ENCODE measurements around the gene ABHD17C. TPM values are rescaled to one million over a fixed set of nuclear protein-coding genes. Genes with fewer than 3 reads are reported as not detected.

ABHD17C gene
- total RNA-seq, 1 experiment from 2014 or later = 16.3 TPM

- no TSS peak for BruUV-seq (replicated peaks)
- ChIA-PET CTCF (interaction anchor here (0.6 kb wide), 1 partner anchor 38 kb away, joined by 10 read pairs; no protein-coding TSS in a partner anchor), POLR2A (no interaction called here)
- DNase-seq (ENCODE audit: low read depth, low spot score) = no peak
- Histone ChIP-seq H3K36me3 (ENCODE audit: control insufficient read depth, insufficient read depth, low read length) (no peaks in the 10 kb centered on the region), H3K4me1 (ENCODE audit: control insufficient read depth, insufficient read depth, low read length) (no peaks in the 10 kb centered on the region), H3K27me3 (ENCODE audit: control insufficient read depth, insufficient read depth, low read length) (peaks cover 4% of the 10 kb centered on the region; the same call in 1 of the 2 replicates), H3K9me3 (ENCODE audit: control insufficient read depth, insufficient read depth, low read depth, low read length) (no peaks in the 10 kb centered on the region), H3K27ac (ENCODE audit: low read length) (no peak overlapping the region), H3K4me3 (ENCODE audit: low read depth in 2 of 2, low read length in 2 of 2) (no peak overlapping the region)
- TF ChIP-seq REST (IDR thresholded peaks at IDR 0.05; ENCODE audit: insufficient read depth in 1 of 2, low read depth in 2 of 2, low read length in 1 of 2) (no peak), TCF7L2 (IDR thresholded peaks at IDR 0.05; ENCODE audit: low read depth, low read length) (no peak), POLR2AphosphoS5 (IDR thresholded peaks at IDR 0.05; ENCODE audit: low read depth, low read length) (no peak), SIN3A (IDR thresholded peaks at IDR 0.05; ENCODE audit: borderline replicate concordance, insufficient read depth, low read depth, low read length) (no peak), CTCF (IDR thresholded peaks at IDR 0.05) (no peak)
- ATAC-seq = no peak
- intact Hi-C loops (cut with micrococcal nuclease; ENCODE audit: unreplicated experiment) = no loop called here
- in situ Hi-C loops (cut with HindIII; ENCODE audit: low pct_unique_long_range_greater_than_20kb, low sequenced_read_pairs) = no loop called here
Measured at GRCh38 chr15:80682201-80682600, 12.9 kb upstream of the ABHD17C start.

GRCh38 chr15:80684697-80685096 lies 10.4 kb upstream of the ABHD17C start:
- intact Hi-C loops (cut with micrococcal nuclease; ENCODE audit: unreplicated experiment) = no loop called here
- no peak for DNase-seq (ENCODE audit: low read depth, low spot score)
- H3K9me3 ChIP-seq (ENCODE audit: control insufficient read depth, insufficient read depth, low read depth, low read length) = no peaks in the 10 kb centered on the region
- ChIA-PET CTCF (no interaction called here), POLR2A (no interaction called here)
- H3K4me1 ChIP-seq (ENCODE audit: control insufficient read depth, insufficient read depth, low read length) = no peaks in the 10 kb centered on the region
- peaks cover 4% of the 10 kb centered on the region; the same call in 1 of the 2 replicates for H3K27me3 ChIP-seq (ENCODE audit: control insufficient read depth, insufficient read depth, low read length)
- in situ Hi-C loops (cut with HindIII; ENCODE audit: low pct_unique_long_range_greater_than_20kb, low sequenced_read_pairs) = no loop called here
- ATAC-seq = no peak
- no TSS peak for BruUV-seq (replicated peaks)
- no peaks in the 10 kb centered on the region for H3K36me3 ChIP-seq (ENCODE audit: control insufficient read depth, insufficient read depth, low read length)
- TF ChIP-seq TCF7L2 (IDR thresholded peaks at IDR 0.05; ENCODE audit: low read depth, low read length) = no peak
- no peak for TF ChIP-seq SIN3A (IDR thresholded peaks at IDR 0.05; ENCODE audit: borderline replicate concordance, insufficient read depth, low read depth, low read length)
- no peak for TF ChIP-seq CTCF (IDR thresholded peaks at IDR 0.05)
- TF ChIP-seq POLR2AphosphoS5 (IDR thresholded peaks at IDR 0.05; ENCODE audit: low read depth, low read length) = no peak
- no peak for TF ChIP-seq REST (IDR thresholded peaks at IDR 0.05; ENCODE audit: insufficient read depth in 1 of 2, low read depth in 2 of 2, low read length in 1 of 2)
- H3K27ac ChIP-seq (ENCODE audit: low read length) = no peak overlapping the region
- no peak overlapping the region for H3K4me3 ChIP-seq (ENCODE audit: low read depth in 2 of 2, low read length in 2 of 2)
